Right lung (tissue), 5 donors: Measurements from ENCODE around the gene PAPSS2. TPM values are rescaled to one million over a fixed set of nuclear protein-coding genes. Genes with fewer than 3 reads are reported as not detected.
"Not testable (repeated sequence)": the region's sequence is repeated elsewhere in the genome, so short reads cannot be mapped to it uniquely, and the experiment has no call there.

Experiments
- DNase-seq, 2 donors: peaks; one replicate each; pipeline ENCODE4 v3.0.0-alpha.2; 2013
- polyA plus RNA-seq, 5 donors: library from polyadenylated mRNA; unstranded; fragments of 120-200 nt; gene quantifications; one replicate each; pipeline versions ENCODE4 v1.2.1 to v1.2.3, GENCODE V29; 2013; ENCODE audit warnings: inconsistent platforms in 1 of 5, low replicate concordance in 1 of 5; ENCODE audit not compliant: insufficient read length in 5 of 5, insufficient read depth in 1 of 5

Gene PAPSS2
- polyA plus RNA-seq, 5 donors: 45.5 to 58.2 (median 55.2) TPM

DNA sequence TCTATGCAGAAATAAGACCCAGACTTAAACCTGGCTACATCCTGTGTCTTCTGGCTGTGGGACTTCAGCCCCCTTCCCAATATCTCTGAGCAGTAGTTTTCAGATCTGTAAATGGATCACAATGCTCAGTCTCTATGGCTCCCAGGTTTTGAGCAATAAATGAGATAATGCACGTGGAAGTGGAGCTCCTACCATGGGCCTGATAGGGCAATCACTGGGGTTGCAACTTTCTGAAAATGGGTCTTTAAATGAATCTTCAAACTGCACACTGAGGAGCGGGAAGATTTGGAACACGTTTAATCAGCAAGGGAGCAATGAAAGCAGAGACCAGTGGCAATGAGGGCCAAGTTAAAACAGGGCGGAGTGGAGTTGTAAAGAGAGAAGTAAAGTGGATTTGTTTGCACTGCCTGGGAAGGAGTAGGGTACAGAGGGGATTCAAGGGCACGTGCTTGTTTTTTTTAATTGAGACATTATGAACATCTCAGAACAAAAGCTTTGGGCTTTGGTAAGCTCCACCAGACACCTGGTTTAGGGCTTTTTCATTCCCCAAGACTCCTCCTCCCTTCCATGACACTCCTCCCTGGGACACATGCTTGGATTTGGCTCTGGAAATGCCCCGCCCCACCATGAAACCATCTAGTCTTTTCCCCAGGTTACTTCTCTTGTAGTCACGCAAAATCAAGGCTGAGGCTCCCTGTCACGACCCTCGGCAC is 42.7 kb downstream of the PAPSS2 start:
- DNase-seq: no peak

DNA sequence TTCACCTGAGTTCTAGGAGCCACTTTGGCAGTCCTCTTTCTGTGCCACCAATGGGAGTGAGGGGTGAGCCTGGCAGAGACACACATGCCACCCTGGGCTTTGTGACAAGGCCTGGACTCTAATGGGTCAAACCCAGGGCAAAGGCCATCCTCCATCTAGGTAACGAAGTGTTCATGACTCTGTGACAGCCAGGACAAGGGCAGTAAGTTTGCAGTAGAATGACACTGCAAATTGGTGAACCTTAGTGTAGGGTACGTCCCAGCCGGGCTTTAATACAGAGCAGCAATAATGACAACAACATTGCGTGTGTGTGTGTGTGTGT is 43.3 kb downstream of the PAPSS2 start:
- DNase-seq: no peak

DNA sequence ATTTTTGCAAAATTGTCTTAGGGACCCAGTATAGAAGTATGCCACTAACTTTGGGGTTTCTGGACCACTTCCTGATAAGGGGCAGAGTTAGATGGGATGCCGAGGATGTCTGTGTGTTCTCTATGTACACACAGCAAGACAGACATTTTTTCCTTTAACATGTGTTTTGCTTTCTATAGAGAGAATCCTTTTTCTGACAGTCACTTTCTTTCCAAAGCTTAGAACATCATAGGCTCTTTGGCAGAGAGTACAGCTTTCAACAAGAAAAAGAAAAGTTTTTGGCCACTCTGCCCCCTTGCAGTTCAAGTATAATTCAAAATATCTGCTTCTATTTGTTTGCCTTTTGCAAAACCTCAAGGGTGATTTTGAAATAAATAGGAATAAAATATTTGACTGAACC is 44.1 kb downstream of the PAPSS2 start:
- DNase-seq: no peak

DNA sequence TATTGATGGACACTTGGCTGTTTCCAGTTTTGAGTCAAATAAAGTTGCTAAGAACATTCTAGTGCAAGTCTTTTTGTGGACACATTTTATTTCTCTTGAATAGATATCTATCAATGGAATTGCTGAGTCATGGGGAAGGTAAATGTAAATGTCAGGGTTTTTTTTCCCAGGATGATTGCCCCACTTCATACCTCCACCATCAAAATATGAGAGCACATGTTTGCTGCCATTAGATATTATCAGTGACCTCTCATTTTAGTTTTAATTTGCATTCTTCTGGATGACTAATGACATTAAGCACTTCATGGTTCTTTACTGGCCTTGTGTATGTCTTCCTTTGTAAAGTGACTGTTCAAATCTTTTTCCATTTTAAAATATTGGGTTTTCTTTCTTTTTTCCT is 45.7 kb downstream of the PAPSS2 start:
- no peak for DNase-seq

DNA sequence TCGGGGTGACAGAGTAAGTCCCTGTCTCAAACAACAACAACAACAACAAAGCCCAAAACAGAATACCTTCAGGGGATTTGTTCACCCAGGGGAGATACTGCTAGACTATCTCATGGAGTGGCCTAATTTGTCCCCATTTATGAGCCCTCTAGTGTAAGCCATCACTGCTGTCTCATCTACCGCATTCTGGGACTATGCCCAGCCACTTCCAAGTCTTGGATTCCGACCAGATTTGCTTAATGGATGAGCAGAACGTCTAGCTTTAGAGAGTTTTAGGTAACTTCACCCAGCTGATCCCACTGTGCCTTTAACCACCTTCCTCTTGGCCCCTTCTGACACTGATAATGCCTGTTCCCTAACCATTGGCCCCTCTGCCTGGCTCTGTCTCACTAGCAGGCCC is 47.1 kb downstream of the PAPSS2 start:
- no peak for DNase-seq

DNA sequence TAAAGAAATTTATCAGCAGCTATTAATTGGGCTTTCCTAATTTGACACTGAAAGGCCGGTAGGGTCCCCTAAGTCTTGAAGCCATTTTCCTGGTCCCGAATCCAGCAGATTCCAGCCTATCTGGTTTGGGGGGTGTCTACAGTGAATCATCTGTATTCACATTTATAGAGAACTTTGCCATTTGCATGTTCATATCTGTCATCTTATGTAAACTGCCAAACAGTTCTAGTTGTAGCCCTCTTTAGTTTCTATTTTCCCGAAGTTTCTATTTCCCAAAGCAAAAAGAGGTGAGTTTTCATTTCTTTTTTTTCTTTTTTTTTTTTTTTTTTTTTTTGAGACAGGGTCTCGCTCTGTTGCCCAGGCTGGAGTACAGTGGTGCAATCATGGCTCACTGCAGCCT is 47.6 kb downstream of the PAPSS2 start:
- no peak for DNase-seq

DNA sequence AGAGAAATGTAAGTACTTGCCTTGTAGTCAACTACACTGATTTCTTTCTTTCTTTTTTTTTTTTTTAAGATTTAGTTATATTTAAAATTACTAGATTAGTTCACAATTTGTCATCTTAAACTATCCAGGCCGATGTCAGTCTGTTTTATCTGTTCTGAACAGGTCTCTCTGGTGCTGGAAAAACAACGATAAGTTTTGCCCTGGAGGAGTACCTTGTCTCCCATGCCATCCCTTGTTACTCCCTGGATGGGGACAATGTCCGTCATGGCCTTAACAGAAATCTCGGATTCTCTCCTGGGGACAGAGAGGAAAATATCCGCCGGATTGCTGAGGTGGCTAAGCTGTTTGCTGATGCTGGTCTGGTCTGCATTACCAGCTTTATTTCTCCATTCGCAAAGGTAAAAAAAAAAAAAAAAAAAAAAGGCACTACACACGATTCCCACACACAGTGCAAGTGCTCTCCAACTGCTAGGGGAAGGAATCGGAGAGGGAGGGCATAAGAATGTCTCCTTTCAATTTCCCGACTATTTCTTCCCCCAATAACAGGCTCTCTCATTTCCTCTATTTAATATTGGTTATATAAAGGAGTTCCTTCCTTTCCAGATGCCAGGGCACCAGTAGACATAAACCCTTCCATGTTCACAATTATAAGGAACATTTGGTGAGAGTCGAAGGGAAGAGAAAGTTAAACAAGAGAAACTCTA is 53.4 kb downstream of the PAPSS2 start:
- no peak for DNase-seq

DNA sequence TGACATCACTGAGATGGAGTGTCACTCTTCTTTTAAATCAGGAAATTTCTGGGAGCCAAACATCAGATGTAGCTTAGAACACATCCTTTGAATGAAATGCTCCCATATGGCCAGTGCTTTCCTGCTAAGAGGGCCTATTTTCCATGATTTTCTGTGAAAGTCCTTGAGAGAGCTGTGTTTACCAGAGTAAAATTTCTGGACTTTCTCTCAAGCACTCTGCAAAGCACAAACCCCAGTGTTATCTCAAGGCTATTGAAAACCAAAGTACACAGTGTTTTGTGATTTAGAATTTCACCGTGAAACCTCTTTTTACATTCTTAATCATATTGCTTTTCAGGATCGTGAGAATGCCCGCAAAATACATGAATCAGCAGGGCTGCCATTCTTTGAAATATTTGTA is 54.0 kb downstream of the PAPSS2 start:
- no peak for DNase-seq

DNA sequence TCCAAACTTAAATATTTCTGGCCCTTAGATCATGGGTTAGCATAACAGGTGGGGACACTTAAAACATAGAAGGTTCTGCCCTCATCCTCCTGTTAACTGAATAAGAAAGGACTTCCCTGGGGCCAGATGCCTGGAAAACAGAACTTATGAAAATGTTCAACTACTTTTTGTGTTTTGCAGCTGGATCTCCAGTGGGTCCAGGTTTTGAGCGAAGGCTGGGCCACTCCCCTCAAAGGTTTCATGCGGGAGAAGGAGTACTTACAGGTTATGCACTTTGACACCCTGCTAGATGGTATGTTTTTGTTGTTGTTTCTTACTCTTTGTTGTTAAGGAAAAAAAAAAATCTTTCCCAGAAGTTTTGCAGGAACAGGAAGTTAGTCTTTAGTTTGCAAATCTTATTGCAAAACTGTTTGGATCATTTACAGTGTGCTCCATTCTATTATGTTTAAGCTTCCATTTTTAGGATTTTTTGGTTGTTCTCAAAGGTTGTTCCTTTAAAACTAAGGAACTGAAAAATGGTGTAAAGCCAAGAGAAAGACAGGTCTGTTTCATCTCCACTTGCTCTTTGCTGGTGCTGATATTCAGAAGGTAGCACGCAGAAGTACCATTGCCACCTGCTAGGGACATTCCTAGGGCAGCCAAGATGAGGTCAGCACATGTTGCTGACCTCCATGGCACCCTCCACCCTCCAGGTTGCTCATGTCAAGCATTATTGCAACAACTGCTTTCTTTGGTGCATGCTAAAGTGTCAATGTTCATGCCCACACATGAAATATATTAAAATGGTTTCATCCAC is 56.1 kb downstream of the PAPSS2 start:
- DNase-seq: no peak

DNA sequence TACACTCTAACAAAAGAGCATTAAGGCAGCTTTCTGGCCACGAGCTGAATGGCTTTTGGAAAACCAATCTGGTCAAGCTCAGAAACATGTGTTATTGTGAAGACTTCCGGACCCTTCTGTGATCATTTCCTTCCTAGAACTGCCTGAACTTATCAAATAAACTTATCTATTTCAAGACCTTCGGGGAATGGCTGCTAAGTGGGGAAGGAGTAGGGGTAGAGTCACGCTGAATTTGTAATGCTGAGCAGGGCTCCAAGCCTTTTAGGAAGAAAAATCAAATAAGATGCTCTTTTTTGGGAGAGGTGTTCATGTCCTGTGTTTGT is 56.6 kb downstream of the PAPSS2 start:
- DNase-seq: no peak

DNA sequence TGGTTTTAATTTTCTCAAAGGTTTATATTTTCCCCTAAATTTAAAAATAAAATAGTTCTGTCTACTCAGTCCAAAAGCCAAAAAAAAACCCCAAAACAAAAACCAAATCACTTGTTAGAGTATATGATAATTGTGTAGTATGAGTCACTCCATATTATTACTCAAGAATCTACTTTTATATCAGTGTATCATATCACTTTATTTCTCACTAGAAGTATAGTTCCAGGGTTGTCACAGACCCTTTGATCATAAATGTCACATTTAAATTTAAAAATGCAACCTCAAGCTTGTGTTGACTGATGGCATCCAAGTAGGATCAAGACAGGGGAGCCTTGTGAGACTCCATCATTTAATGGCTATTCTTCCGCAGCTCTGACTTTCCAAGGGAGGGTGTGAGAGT is 61.0 kb downstream of the PAPSS2 start:
- DNase-seq: no peak

DNA sequence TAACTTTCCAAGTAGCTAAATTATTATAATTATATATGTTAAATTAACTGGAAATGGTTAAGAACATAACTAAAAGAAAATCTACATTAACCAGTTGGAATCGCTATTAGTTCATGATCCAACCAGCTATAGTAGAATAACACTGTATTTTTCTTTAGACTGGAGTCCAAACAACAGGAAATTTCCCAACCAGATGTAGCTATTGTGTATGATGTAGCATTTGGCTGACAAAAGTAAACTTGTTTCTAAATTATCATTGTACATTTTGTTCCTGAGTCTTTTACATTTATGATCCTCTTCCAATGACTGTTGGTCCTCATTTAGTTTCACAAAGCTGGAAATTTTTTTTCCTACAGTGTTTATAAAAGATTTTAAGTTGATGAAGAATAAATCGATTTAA is 62.1 kb downstream of the PAPSS2 start:
- no peak for DNase-seq

DNA sequence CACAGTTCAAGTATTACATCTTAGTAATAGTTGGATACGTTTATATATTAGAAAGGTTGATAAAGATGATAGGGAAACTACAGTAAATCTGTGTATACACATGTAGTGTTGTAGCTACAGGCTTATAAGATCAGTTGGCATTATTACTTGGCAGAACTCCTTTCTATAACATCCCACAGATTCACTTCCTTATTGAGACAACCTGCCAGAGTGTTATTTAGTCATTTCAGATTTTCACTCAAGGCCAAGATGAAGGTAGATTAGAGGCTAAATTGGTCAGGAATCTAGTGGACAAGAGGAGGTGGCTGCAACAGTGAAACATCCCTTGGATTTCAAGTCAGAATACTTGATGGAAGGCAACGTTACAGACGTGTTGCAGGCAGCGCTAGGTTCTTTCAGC is 63.0 kb downstream of the PAPSS2 start:
- no peak for DNase-seq

DNA sequence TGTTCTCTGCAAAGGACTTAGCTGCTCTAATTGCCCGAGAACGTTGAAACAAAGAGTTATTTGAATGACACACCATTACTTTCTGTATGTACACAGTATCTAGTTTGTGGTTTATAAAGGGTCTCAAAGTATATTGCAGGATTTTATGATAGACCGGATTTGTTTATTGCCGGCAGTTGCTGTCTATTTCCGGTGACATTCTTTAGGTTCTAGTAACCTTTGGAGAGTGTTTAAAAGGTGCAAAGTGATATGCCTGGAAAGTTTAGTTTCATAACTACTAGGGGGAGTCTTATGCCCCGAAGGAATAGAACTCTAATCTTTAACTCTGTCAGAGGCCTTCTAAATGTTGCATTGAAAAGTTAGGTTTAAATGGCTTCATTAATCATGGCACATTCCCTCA is 63.8 kb downstream of the PAPSS2 start:
- DNase-seq: no peak

DNA sequence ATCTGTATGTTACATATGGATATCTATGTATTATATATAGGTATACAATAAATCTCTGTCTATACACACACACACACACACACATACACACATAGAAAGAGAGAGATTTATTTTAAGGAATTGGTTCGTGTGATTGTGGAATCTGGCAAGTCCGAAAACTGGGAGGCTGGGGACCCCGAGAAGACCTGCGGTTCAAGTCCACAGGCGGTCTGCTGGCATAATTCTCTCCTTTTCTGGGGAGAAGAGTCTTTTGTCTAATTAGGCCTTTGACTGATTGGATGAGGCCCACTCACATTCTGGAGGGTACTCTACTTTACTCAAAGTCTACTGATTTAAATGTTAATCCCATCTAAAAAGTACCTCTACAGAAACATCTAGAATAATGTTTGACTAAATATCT is 65.1 kb downstream of the PAPSS2 start:
- no peak for DNase-seq

DNA sequence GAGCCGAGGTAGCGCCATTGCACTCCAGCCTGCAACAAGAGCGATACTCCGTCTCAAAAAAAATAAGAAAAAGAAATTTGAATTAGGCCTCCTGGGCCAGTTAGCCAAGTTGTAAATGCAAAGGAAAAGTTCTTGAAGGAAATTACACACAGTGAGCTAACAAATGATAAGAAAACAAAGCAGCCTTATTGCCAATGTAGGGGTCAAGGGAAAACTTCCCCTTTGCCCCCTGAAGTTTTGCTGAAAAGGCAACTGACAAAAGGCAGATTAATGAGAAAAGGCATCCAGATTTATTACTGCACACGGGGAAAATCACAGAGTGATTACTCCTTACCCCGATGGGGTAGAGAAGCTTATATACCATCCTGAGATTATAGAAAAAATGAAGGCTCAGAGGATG is 70.3 kb downstream of the PAPSS2 start:
- DNase-seq: no peak

DNA sequence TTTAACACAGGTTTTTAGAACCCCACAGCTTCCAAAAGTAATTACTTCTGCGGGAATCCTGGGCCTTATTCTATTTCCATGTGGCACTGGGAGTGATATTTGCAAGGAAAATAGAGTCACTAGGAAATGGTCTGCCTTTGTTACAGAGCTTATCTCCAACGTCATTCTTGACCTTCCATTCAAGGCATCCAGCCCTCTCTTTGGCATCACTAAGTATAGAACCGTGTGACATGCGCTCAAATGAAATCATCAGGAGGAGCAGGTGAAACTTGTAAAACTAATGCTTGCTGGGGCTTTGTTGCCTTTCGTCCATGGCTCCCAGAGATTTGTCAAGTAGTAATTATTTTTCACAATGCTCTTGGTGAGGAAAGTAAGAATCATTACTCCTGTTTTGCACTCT is 73.4 kb downstream of the PAPSS2 start:
- DNase-seq: no peak

DNA sequence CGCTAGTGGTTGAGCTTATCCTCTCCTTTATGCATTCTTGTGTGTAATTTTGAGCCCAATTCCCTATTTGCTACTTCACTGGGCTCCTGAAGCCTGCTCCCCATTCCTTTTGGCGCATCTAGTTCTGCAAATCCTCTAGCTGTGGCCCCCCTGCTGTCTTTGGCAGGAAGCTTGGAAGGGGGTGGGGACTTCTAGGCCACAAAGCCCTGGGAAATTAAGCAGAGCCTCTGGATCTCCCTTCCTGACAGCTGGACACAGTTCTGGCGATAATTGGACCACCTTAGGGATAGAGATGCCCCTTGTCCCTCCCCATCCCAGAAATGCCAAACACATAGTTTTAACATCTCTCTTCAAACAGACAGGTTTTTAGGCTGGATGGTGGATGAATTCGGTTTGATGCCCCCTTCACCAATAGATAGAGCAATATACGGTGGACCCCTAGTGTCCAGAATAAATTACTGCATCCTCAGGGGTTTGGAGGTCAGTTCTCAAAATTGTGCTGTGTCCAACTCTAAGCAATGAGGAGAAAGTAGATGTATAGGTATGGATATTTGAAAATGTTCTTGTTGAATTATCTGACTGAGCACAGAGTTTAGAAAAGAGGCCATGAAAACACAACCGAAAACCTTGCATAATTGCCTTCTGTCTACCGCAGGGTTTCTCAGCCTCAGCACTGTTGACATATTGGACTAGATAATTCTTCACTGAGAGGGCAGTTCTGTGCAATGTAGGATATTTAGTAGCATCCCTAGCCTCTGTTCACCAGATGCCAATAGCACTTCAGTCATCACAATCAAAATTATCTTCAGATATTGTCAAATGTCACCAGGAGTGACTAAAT is 75.5 kb downstream of the PAPSS2 start:
- peak; percentile 59 to 62 for DNase-seq

DNA sequence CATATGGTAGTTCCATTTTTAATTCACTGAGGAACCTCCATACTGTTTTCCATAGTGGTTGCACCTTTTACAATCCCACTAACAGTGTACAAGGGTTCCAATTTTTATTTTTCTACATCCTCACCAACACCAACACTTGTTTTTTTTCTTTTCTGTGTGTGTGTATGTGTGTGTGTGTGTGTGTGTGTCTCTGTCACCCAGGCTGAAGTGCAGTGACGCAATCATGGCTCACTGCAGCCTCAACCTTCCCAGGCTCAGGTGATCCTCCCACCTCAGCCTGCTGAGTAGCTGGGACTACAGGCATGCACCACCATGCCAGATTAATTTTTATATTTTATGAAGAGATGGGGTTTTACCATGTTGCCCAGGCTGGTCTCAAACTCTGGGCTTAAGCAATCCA is 78.6 kb downstream of the PAPSS2 start:
- not testable (repeated sequence) for DNase-seq

DNA sequence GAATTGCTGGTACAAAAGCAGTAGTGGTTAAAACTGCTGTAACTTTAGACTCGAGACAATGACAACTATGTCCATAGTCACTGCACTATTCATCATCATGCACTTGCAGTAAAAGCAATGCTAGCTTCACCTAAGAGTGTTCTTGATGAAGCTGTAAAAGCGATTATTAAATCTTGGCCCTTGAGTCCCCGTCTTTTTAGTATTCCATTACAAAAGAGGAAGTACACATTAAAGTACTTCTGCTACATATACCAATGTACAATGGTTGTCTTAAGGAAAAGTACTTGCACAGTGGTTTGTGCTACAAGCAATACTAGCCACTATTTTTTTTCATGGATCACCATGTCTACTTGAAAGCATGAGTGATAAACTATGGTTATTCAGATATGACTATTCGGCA is 80.0 kb downstream of the PAPSS2 start:
- no peak for DNase-seq

DNA sequence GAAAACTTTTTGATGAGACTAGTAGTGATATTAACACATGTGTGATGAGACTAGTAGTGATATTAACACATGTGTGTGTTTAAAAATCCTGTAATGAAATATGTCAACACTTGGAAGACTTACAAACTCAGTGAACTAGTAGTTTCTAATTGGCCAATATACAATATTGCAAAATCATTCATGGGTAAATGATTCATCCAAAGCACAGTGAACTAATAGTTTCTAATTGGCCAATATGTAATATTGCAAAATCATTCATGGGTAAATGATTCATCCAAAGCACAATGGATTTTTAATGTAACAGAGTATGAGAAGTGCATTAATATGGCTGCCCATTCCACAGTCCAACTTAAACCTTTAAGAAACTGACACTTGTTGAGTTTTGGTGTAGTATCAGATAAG is 80.6 kb downstream of the PAPSS2 start:
- DNase-seq: peak in 1 of 2 donors; percentile 12

DNA sequence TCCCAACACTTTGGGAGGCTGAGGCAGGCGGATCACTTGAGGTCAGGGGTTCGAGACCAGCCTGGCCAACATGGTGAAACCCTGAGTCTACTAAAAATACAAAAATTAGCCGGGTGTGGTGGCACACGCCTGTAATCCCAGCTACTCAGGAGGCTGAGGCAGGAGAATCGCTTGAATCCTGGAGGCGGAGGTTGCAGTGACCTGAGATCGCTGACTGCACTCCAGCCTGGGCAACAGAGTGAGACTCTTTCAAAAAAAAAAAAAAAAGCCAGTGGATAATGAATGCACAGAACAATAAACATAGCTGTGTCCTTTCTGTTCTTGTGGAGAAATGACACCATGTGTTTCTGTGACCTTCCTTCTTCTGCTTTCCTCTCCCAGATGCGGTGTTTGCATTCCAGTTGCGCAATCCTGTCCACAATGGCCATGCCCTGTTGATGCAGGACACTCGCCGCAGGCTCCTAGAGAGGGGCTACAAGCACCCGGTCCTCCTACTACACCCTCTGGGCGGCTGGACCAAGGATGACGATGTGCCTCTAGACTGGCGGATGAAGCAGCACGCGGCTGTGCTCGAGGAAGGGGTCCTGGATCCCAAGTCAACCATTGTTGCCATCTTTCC is 83.4 kb downstream of the PAPSS2 start:
- DNase-seq: not testable (repeated sequence)
